ENCODE data around the gene SERPING1. TPM values are rescaled to one million over a fixed set of nuclear protein-coding genes. Genes with fewer than 3 reads are reported as not detected.

Gene SERPING1
- total RNA-seq, 1 donor from 2014 or later = 74.7 TPM

DNA sequence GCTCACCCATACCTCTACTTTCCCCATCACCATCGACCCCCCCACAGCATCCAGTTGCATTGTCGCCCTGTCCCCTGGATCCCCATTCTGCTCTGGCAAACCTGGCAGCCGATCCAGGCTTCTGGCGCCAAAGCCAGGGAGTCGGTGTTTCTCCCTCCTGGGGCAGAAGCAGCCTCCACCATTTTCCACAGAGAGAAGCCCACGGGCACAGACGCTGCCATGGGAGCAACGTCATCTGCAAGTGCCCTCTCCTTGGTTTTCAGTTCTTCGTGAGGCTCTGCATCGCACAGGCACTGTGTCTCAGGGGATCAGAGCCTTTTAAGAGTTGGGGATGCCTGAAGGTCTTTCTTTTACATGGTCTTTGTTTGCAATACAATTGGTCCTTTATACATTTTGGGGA, 49.9 kb downstream of the SERPING1 start:
- Mint-ChIP-seq H3K27ac (peak overlapping the region; percentile 85), H3K4me3 (peak overlapping the region; percentile 85), H3K4me1 (ENCODE audit: unreplicated experiment) (peaks cover 68% of the 10 kb centered on the region), H3K9me3 (no peaks in the 10 kb centered on the region), H3K36me3 (peaks cover 9% of the 10 kb centered on the region), H3K27me3 (peaks cover 58% of the 10 kb centered on the region)
- TF ChIP-seq, protein P1, sequence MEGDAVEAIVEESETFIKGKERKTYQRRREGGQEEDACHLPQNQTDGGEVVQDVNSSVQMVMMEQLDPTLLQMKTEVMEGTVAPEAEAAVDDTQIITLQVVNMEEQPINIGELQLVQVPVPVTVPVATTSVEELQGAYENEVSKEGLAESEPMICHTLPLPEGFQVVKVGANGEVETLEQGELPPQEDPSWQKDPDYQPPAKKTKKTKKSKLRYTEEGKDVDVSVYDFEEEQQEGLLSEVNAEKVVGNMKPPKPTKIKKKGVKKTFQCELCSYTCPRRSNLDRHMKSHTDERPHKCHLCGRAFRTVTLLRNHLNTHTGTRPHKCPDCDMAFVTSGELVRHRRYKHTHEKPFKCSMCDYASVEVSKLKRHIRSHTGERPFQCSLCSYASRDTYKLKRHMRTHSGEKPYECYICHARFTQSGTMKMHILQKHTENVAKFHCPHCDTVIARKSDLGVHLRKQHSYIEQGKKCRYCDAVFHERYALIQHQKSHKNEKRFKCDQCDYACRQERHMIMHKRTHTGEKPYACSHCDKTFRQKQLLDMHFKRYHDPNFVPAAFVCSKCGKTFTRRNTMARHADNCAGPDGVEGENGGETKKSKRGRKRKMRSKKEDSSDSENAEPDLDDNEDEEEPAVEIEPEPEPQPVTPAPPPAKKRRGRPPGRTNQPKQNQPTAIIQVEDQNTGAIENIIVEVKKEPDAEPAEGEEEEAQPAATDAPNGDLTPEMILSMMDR (conservative IDR thresholded peaks at IDR 0.05) = no peak
- no peak for DNase-seq (ENCODE audit: extremely low spot score, unreplicated experiment)

DNA sequence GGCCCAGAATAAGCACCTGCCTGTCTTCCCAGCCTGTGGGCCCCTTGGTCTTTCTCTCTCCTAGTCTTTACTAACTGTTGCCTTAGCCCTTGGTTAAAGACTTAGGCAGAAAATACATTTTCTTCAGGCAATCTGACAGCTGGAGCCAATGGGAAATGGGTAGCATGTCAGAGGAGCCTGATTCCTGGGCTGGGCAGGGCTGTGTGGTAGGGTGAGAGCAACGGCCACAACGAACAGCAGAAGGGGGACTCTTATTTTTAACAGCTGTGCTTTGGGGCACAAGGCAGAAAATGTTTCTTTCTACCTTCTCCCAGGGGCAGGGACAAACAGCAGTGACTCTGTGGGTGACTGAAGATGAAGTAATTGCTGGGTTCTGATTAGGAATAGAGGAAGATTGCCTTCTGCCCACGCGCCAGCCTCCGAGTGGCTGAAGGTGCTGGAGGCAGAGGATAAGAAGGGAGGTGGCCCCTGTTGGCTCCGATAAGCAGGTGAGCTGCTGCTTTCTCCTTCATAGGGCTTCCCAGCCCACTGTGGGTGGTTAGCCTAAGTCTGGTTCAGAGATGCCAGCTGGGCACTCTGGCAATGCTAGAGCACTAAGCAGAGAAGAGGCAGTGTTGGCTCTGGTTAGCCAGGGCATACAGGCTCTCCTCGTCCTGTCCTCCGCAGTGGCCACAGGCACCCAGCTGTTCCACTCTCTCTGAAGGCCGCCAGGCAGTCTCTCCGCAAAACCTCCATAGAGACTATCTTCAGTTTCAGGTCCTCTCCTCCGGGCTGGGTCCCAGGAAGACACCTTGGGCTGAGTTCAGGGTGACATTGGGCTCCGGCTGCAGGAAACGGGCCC, 50.7 kb downstream of the SERPING1 start:
- Mint-ChIP-seq H3K9me3 (no peaks in the 10 kb centered on the region), H3K4me3 (peak overlapping the region; percentile 85), H3K27me3 (peaks cover 61% of the 10 kb centered on the region), H3K4me1 (ENCODE audit: unreplicated experiment) (peaks cover 66% of the 10 kb centered on the region), H3K36me3 (peaks cover 8% of the 10 kb centered on the region), H3K27ac (peak overlapping the region; percentile 85)
- no peak for DNase-seq (ENCODE audit: extremely low spot score, unreplicated experiment)
- TF ChIP-seq, protein P1 (conservative IDR thresholded peaks at IDR 0.05) = no peak

DNA sequence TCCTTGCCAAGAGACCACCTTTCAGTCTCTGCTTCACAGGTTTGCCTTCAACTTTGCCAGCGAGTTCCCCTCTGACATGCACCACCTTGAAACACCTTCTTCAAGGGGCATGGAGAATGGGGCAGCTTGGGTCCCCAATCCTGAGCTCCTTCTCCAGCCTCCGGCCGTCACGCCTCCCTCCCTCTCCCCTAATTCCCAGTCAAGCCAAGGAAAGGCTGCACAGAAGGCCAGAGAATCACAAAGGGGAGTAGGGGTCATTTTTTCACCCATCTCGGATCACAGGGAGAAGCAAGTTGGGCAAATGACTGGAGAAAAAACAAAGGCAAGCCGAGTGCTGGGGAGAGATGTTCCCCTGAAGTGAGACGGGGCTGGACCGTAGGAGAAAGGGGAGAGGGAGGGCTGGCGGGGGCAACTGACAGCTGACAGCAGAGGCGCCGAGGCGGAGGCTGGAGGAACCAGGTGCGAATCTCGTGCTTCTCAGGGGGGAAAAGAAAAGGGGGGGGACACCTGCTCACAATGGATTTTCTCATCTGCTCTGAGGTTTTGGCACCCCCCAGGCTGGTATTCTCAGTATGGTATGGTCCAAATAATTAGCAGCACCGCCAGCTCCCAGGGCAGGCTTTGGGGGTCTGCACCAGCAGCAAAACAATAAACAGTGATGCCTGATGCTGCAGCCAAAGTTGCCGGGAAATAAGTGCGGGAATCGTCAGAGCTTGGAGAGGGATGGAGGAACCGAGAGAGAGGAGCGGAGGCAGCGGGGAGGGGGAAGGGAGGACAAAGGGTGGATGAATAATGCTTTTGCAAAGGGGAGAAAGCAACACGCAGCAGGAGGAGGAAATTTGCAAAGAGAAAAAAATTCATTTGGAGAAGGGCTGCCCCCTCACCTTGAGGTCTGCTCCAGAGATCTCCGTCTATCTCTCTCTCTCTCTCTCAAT, 51.6 kb downstream of the SERPING1 start:
- Mint-ChIP-seq H3K36me3 (no peaks in the 10 kb centered on the region), H3K4me1 (ENCODE audit: unreplicated experiment) (peaks cover 60% of the 10 kb centered on the region), H3K27ac (peak overlapping the region; percentile 85), H3K9me3 (no peaks in the 10 kb centered on the region), H3K27me3 (peaks cover 63% of the 10 kb centered on the region), H3K4me3 (peak overlapping the region; percentile 85)
- DNase-seq (ENCODE audit: extremely low spot score, unreplicated experiment) = no peak
- TF ChIP-seq, protein P1 (conservative IDR thresholded peaks at IDR 0.05) = no peak

DNA sequence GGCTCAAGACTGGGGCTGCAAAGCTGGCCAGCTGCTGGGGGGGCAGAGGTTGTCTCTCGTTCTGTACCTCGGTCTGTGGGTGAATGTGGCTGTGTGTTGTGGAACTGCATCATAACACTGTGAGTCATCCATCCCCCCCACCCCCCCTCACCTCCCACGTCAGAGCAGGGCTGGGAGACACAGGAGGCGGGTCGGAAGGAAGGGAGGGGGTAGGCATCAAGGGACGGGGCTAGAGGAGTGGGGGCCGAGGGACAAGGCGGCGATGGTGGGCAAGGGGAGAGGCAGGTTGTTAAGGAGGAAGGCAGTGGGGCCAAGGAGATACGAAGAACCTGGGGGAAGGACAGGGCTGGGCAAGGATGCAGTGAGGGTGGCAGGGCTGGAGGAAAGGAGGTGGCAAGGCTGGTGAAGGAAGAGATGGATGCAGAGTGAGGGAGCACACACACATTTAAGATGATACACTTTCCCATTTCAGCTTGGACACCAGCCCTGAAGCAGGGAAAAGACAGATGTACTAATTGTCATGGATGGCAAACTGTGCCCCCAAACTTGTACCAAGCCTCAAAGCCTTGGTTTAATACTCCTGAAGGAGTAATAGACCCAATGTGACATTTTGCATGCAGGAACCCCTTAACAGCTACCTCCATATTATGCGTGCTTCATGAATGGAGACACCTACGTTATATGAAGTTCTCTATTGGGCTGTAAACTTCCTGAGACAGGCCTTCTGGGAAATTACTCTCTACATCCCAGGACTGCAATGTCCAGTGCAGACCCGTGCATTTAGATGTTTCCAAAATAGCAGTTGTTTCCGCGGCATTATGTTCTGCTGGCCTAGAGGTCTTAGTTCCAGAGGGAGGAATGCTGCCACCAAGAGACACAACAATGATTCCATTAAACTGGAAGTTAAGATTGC, 52.6 kb downstream of the SERPING1 start, which contains the start of gene YPEL4:
YPEL4 (minus strand) TSS at position 87 of the 913 bp plus-strand sequence. CDS start 2,805 bp downstream, outside the sequence.
- Mint-ChIP-seq H3K27me3 (peaks cover 63% of the 10 kb centered on the region), H3K9me3 (no peaks in the 10 kb centered on the region), H3K36me3 (no peaks in the 10 kb centered on the region), H3K4me3 (peak within 1 kb of the TSS; percentile 85), H3K27ac (peak within 1 kb of the TSS; percentile 85), H3K4me1 (ENCODE audit: unreplicated experiment) (peaks cover 55% of the 10 kb centered on the region)
- TF ChIP-seq, protein P1 (conservative IDR thresholded peaks at IDR 0.05) = no peak
- DNase-seq (ENCODE audit: extremely low spot score, unreplicated experiment) = no peak

DNA sequence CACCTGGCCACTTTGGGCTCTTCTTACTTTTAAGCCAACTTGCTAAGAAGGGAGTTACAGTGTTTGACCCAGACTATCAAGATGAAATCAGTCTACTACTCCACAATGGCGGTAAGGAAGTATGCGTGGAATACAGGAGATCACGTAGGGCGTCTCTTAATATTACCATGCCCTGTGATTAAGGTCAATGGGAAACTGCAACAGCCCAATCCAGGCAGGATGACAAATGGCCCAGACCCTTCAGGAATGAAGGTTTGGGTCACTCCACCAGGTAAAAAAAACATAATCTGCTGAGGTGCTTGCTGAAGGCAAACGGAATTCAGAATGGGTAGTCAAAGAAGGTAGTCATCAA, 53.2 kb downstream of the SERPING1 start:
- Mint-ChIP-seq H3K36me3 (no peaks in the 10 kb centered on the region), H3K27me3 (peaks cover 63% of the 10 kb centered on the region), H3K4me1 (ENCODE audit: unreplicated experiment) (peaks cover 49% of the 10 kb centered on the region), H3K27ac (peak overlapping the region; percentile 5), H3K4me3 (peak overlapping the region; percentile 82), H3K9me3 (no peaks in the 10 kb centered on the region)
- DNase-seq (ENCODE audit: extremely low spot score, unreplicated experiment) = no peak
- TF ChIP-seq, protein P1 (conservative IDR thresholded peaks at IDR 0.05) = no peak
